GM12891 (cell line): ENCODE measurements around the gene E2F3.

ENCODE experiments used
- POLR2A ChIP-seq: IDR thresholded peaks from 2 replicates; pipeline ENCODE4 v1.6.1; 2011; ENCODE audit warnings: low read depth, low read length, control low read depth
- POLR2AphosphoS5 ChIP-seq: IDR thresholded peaks from 2 replicates; pipeline ENCODE4 v1.6.1; 2011; ENCODE audit warnings: low read depth, low read length, control low read depth
- POU2F2 ChIP-seq: IDR thresholded peaks from 2 replicates; pipeline ENCODE4 v1.6.1; 2011; ENCODE audit warnings: low read depth, mild to moderate bottlenecking, control low read depth, low read length, moderate library complexity
- TAF1 ChIP-seq: IDR thresholded peaks from 2 replicates; pipeline ENCODE4 v1.6.1; 2011; ENCODE audit warnings: low read depth, low read length, control low read depth

DNA sequence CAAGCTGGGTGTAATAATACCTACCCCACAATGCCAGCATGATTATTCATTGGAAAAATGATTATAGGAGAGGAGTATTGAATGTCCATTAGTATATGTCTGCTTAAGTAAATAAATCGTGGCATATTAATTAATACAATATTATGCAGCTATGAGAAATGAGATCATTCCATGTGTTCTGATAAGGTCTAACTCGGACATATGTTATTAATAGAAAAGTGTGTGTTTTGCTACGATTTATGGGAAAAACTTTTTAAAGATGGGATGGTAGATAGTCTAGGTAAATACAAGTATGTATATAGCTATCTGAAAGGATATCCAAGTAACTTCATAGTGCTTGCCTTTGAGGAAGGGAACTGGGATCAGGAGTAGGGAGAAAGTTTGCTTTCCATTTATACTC is 71.1 kb downstream of the E2F3 start:
- TF ChIP-seq POLR2A (no peak), TAF1 (no peak), POLR2AphosphoS5 (no peak), POU2F2 (no peak)
